Endodermal cell (in vitro differentiated cells): ENCODE measurements around the gene SREBF1. TPM values are rescaled to one million over a fixed set of nuclear protein-coding genes. Genes with fewer than 3 reads are reported as not detected.

Experiments
- DNase-seq: peaks from one replicate; pipeline ENCODE4 v3.0.0-alpha.2; 2017
- H3K27ac ChIP-seq: 2 replicates; pipeline ENCODE4 v1.5.1; 2013; ENCODE audit warnings: mild to moderate bottlenecking, low read depth, low read length, moderate library complexity
- H3K27me3 ChIP-seq: 2 replicates; pipeline ENCODE4 v1.6.1; 2013; ENCODE audit warnings: mild to moderate bottlenecking, low read length, moderate library complexity; ENCODE audit not compliant: insufficient read depth, control insufficient read depth, poor library complexity, severe bottlenecking
- H3K36me3 ChIP-seq: 2 replicates; pipeline ENCODE4 v1.7.0; 2013; ENCODE audit warnings: mild to moderate bottlenecking, low read length, moderate library complexity; ENCODE audit not compliant: control insufficient read depth, insufficient read depth
- H3K4me1 ChIP-seq: one replicate; pipeline ENCODE4 v1.7.0; 2013; ENCODE audit warnings: low read length; ENCODE audit not compliant: control insufficient read depth, insufficient read depth
- H3K4me3 ChIP-seq: 2 replicates; pipeline ENCODE4 v1.5.1; 2013; ENCODE audit warnings: mild to moderate bottlenecking, low read length, moderate library complexity
- H3K9ac ChIP-seq: 2 replicates; pipeline ENCODE4 v1.6.1; 2013; ENCODE audit warnings: mild to moderate bottlenecking, low read length, moderate library complexity; ENCODE audit not compliant: poor library complexity, severe bottlenecking; ENCODE audit errors: extremely low read depth
- H3K9me3 ChIP-seq: 2 replicates; pipeline ENCODE4 v1.6.1; 2013; ENCODE audit warnings: mild to moderate bottlenecking, low read length, moderate library complexity; ENCODE audit not compliant: control insufficient read depth
- H3K27ac Mint-ChIP-seq: 2 replicates; pipeline ENCODE4 v1.8.0; 2020; ENCODE audit warnings: mixed read lengths
- H3K27me3 Mint-ChIP-seq: 2 replicates; pipeline ENCODE4 v1.8.0; 2021; ENCODE audit warnings: mild to moderate bottlenecking, mixed read lengths; ENCODE audit not compliant: insufficient read depth
- H3K36me3 Mint-ChIP-seq: 2 replicates; pipeline ENCODE4 v1.8.0; 2020; ENCODE audit warnings: low read depth, mixed read lengths
- H3K4me1 Mint-ChIP-seq: 2 replicates; pipeline ENCODE4 v1.8.0; 2020; ENCODE audit warnings: mixed read lengths
- H3K4me3 Mint-ChIP-seq: 2 replicates; pipeline ENCODE4 v1.8.0; 2020; ENCODE audit warnings: mild to moderate bottlenecking, moderate library complexity, mixed read lengths
- H3K9me3 Mint-ChIP-seq: 2 replicates; pipeline ENCODE4 v1.8.0; 2020; ENCODE audit warnings: mild to moderate bottlenecking, mixed read lengths
- CTCF ChIP-seq: fragments of 200-600 bp; sonication (generic); conservative IDR thresholded peaks from 2 replicates; pipeline ENCODE4 v1.5.0; 2021; ENCODE audit warnings: antibody characterized with exemption, mild to moderate bottlenecking
- WGBS, 2 experiments: methylation state at CpG; one replicate each; pipeline versions ENCODE4 v1.1.5 to v1.1.7; 2013; ENCODE audit warnings: missing lambda C conversion rate in 2 of 2, mixed read lengths in 1 of 2; ENCODE audit not compliant: insufficient coverage in 1 of 2, insufficient read length in 1 of 2; 5-methylcytosine and 5-hydroxymethylcytosine counted together
- total RNA-seq, 2 donors: library from RNA; stranded (reverse); fragmentation: NEBNext Ultra II Directional in 1 of 2; extraction: Animal tissue kit (Norgen Biotek cat#: 25700) in 1 of 2; gene quantifications; 2 replicates in 1 of 2; 3 replicates in 1 of 2; pipeline ENCODE4 v1.2.1, GENCODE V29; 2021

The SREBF1 gene
- total RNA-seq, 2 donors from 2014 or later: 39.0 to 58.2 TPM

- TF ChIP-seq CTCF: no peak
- H3K27ac ChIP-seq: peak overlapping the region; percentile 90
- H3K36me3 ChIP-seq: peaks cover 5% of the 10 kb centered on the region
- peak overlapping the region; percentile 83 for H3K4me3 ChIP-seq
- Mint-ChIP-seq H3K36me3 (peaks cover 11% of the 10 kb centered on the region), H3K27me3 (no peaks in the 10 kb centered on the region), H3K9me3 (no peaks in the 10 kb centered on the region), H3K4me1 (peaks cover 42% of the 10 kb centered on the region), H3K27ac (peak overlapping the region; percentile 99), H3K4me3 (peak overlapping the region; percentile 74)
- peaks cover 12% of the 10 kb centered on the region for H3K4me1 ChIP-seq
- peak; percentile 84 for DNase-seq
- H3K9me3 ChIP-seq: no peaks in the 10 kb centered on the region
- H3K27me3 ChIP-seq: no peaks in the 10 kb centered on the region
- WGBS, 2 experiments: 75 to 76% methylated on average over 3 of the region's 3 CpGs
- H3K9ac ChIP-seq: peak overlapping the region; percentile 22
These were observed 615 bp upstream of the SREBF1 start for GRCh38 chr17:17837380-17837821.

GRCh38 chr17:17836250-17836817 lies 452 bp downstream of the SREBF1 start:
- DNase-seq: peak; percentile 100
- Histone ChIP-seq H3K9me3 (no peaks in the 10 kb centered on the region), H3K9ac (peak overlapping the region; percentile 93), H3K27me3 (no peaks in the 10 kb centered on the region), H3K4me1 (peaks cover 12% of the 10 kb centered on the region), H3K4me3 (peak overlapping the region; percentile 83), H3K27ac (peak overlapping the region; percentile 90), H3K36me3 (peaks cover 15% of the 10 kb centered on the region)
- WGBS, 2 experiments: 0% methylated on average over 41 to 69 of the region's 69 CpGs
- H3K9me3 Mint-ChIP-seq: no peaks in the 10 kb centered on the region
- H3K36me3 Mint-ChIP-seq: peaks cover 15% of the 10 kb centered on the region
- H3K27ac Mint-ChIP-seq: peak overlapping the region; percentile 75
- no peak for TF ChIP-seq CTCF
- H3K4me1 Mint-ChIP-seq: peaks cover 43% of the 10 kb centered on the region
- no peaks in the 10 kb centered on the region for H3K27me3 Mint-ChIP-seq
- H3K4me3 Mint-ChIP-seq: peak overlapping the region; percentile 74

- H3K9me3 ChIP-seq: no peaks in the 10 kb centered on the region
- peak overlapping the region; percentile 75 for H3K27ac Mint-ChIP-seq
- H3K4me1 Mint-ChIP-seq: peaks cover 43% of the 10 kb centered on the region
- no peak for DNase-seq
- no peak overlapping the region for H3K27ac ChIP-seq
- peak overlapping the region; percentile 93 for H3K9ac ChIP-seq
- H3K27me3 ChIP-seq: no peaks in the 10 kb centered on the region
- H3K36me3 Mint-ChIP-seq: peaks cover 18% of the 10 kb centered on the region
- H3K4me3 ChIP-seq: peak overlapping the region; percentile 83
- WGBS, 2 experiments: 37 to 39% methylated on average over 17 to 25 of the region's 25 CpGs
- peak overlapping the region; percentile 74 for H3K4me3 Mint-ChIP-seq
- no peaks in the 10 kb centered on the region for H3K9me3 Mint-ChIP-seq
- H3K4me1 ChIP-seq: peaks cover 12% of the 10 kb centered on the region
- H3K36me3 ChIP-seq: peaks cover 22% of the 10 kb centered on the region
- no peaks in the 10 kb centered on the region for H3K27me3 Mint-ChIP-seq
- TF ChIP-seq CTCF: no peak
These were observed 1.2 kb downstream of the SREBF1 start for GRCh38 chr17:17835415-17836249.
